H1 (cell line): ENCODE results near the gene BUD23. TPM values are rescaled to one million over a fixed set of nuclear protein-coding genes. Genes with fewer than 3 reads are reported as not detected.

ENCODE experiments used
- CHD1 ChIP-seq: IDR thresholded peaks from 2 replicates; pipeline ENCODE4 v1.6.1; 2012; ENCODE audit warnings: low read depth, low read length, improper control_type of control experiment
- KDM5A ChIP-seq: fragments of 200-600 bp; IDR thresholded peaks from 2 replicates; pipeline ENCODE4 v1.7.1; 2012; ENCODE audit warnings: mild to moderate bottlenecking, low read length, inconsistent platforms, mixed read lengths
- RFX5 ChIP-seq: IDR thresholded peaks from 2 replicates; pipeline ENCODE4 v1.6.1; 2011; ENCODE audit warnings: low read depth, low read length, improper control_type of control experiment, borderline replicate concordance
- SRF ChIP-seq: IDR thresholded peaks from 2 replicates; pipeline ENCODE4 v1.6.1; 2011; ENCODE audit warnings: mild to moderate bottlenecking, low read depth, low read length, moderate library complexity
- polyA plus RNA-seq, 7 experiments: library from polyadenylated mRNA; depleted of rRNA in 3 of 7; stranded (reverse) in 5 of 7; unstranded in 2 of 7; fragments of >200 nt in 5 of 7; fragments of 200-250 nt in 2 of 7; gene quantifications; 1 replicate in 5 of 7; 2 replicates in 1 of 7; 4 replicates in 1 of 7; pipeline versions ENCODE4 v1.2.1 to v1.2.3, GENCODE V29; 2011 to 2013; ENCODE audit warnings: missing spikeins in 2 of 7, mixed read lengths in 2 of 7
- total RNA-seq: library from RNA; stranded (reverse); fragmentation: NEBNext Ultra II Directional; extraction: Animal tissue kit (Norgen Biotek cat#: 25700); gene quantifications from 2 replicates; pipeline ENCODE4 v1.2.1, GENCODE V29; 2021

BUD23 gene
- total and polyA plus RNA-seq, 2 of the 8 experiments (the other 6 are each of a cell fraction or from before 2014, with no cell fraction given), result 72.3 to 78.4 TPM

DNA sequence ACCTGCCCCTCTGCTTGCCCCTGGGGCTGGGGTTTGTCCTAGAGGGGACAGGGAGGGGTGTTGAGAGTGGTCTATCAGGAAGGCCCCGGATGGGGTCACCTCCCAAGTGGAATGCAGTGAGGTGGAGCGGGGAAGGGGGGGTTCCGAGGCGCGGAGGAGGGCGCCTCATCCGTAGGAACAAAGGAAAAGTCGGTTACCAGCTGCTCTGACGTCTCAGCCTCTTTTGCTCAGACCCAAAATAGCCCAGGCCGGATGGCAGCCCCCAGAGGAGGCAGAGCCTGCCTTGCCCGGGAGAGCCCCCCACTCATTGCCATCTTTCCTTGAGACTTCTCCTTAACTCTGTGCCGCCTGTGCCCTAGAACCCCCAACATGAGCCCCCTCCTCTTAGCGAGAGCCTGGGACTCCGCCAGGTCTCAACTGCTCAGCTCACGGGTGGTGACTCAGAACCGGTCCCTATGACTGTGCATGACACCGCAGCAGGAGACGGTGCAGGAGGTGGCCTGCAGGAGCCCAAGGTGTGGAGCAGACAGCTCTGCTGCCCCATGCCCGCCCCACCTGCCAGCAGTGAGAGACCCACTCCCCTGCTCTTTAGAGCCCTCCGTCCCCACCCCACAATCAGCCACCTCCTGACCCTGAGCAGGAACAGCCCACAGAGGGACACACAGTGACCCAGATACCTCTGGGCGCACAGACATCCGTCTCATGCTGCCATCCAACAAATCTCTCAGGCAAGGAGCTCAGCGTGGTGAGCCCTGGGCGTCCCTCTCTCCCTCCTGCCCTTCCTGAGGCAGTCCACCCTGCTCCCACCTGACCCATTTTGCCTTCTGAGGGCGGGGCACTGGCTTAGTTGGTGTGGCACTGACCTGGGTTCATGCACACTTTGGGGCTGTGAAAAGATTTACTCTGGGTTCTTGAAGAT, 23.0 kb downstream of the BUD23 start (continued):
- TF ChIP-seq SRF (no peak), RFX5 (no peak), KDM5A (no peak), CHD1 (no peak)
